Activated T-cell treated with anti-CD3 and anti-CD28 coated beads, Interleukin-2, amount 50 U/mL, for 4 hours (primary cell): ENCODE measurements around the gene MYPOP. TPM values are rescaled to one million over a fixed set of nuclear protein-coding genes. Genes with fewer than 3 reads are reported as not detected.
A peak's percentile ranks its signal among the peaks of the same experiment; 100 is the strongest.
"Not testable (repeated sequence)": the region's sequence is repeated elsewhere in the genome, so short reads cannot be mapped to it uniquely, and the experiment has no call there.

ENCODE experiments used
- ATAC-seq, 2 donors: fragments of 200-7000 bp; cut with Tn5 transposase; one replicate each; pipeline ENCODE4 v1.10.0; 2021
- DNase-seq: peaks from one replicate; pipeline ENCODE4 v3.0.0-alpha.2; 2020
- H3K27me3 Mint-ChIP-seq: one replicate; pipeline ENCODE4 v1.8.0; 2021; ENCODE audit warnings: low read depth, mixed read lengths
- H3K36me3 Mint-ChIP-seq: one replicate; pipeline ENCODE4 v1.8.0; 2022; ENCODE audit warnings: mixed read lengths; ENCODE audit not compliant: insufficient read depth
- H3K4me1 Mint-ChIP-seq: one replicate; pipeline ENCODE4 v1.8.0; 2021; ENCODE audit warnings: low read depth, mixed read lengths
- H3K4me3 Mint-ChIP-seq: one replicate; pipeline ENCODE4 v1.8.0; 2021; ENCODE audit warnings: mild to moderate bottlenecking, moderate library complexity, mixed read lengths
- H3K9me3 Mint-ChIP-seq: one replicate; pipeline ENCODE4 v1.8.0; 2021; ENCODE audit warnings: mixed read lengths
- total RNA-seq, 3 donors: library from RNA; stranded (reverse); gene quantifications; one replicate each; pipeline ENCODE4 v1.2.1, GENCODE V29; 2021

MYPOP gene
- total RNA-seq, 3 donors from 2014 or later, result 4.8 to 5.5 (median 5.1) TPM

DNA sequence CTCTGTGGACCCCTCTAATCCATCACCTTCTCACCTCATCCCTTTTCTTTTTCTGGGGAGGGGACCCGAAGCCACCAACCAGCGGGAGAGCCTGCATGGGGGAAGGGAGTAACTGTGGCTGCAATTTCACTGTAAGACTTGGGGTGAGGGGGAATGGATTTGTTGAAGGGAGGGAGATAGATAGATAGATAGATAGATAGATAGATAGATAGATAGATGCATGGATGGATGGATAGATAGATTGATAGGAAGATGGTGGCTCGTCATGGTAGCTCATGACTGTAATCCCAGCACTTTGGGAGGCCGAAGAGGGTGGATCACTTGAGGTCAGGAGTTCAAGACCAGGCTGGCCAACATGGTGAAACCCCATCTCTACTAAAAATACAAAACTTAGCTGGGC lies 35.2 kb downstream of the MYPOP start:
- H3K9me3 Mint-ChIP-seq, ATAC-seq, DNase-seq, H3K4me3 Mint-ChIP-seq, H3K36me3 Mint-ChIP-seq: not testable (repeated sequence)
- Mint-ChIP-seq H3K4me1 (peaks cover 15% of the 10 kb centered on the region), H3K27me3 (peaks cover 17% of the 10 kb centered on the region)

- Mint-ChIP-seq H3K4me3 (no peak overlapping the region), H3K4me1 (peaks cover 21% of the 10 kb centered on the region), H3K27me3 (peaks cover 17% of the 10 kb centered on the region), H3K9me3 (no peaks in the 10 kb centered on the region), H3K36me3 (no peaks in the 10 kb centered on the region)
- no peak for ATAC-seq
- no peak for DNase-seq
Measured at GRCh38 chr19:45866400-45867176, 35.8 kb downstream of the MYPOP start.

- ATAC-seq (no peak), DNase-seq (no peak)
- Mint-ChIP-seq H3K4me1 (peaks cover 24% of the 10 kb centered on the region), H3K36me3 (no peaks in the 10 kb centered on the region), H3K4me3 (no peak overlapping the region), H3K9me3 (no peaks in the 10 kb centered on the region), H3K27me3 (peaks cover 17% of the 10 kb centered on the region)
Measured at GRCh38 chr19:45865269-45865948, 37.0 kb downstream of the MYPOP start.

- H3K4me1 Mint-ChIP-seq, result peaks cover 25% of the 10 kb centered on the region
- DNase-seq (no peak), ATAC-seq (no peak)
- no peaks in the 10 kb centered on the region for H3K36me3 Mint-ChIP-seq
- H3K27me3 Mint-ChIP-seq, result peaks cover 17% of the 10 kb centered on the region
- H3K9me3 Mint-ChIP-seq, result no peaks in the 10 kb centered on the region
- H3K4me3 Mint-ChIP-seq, result peak overlapping the region; percentile 65
Measured at GRCh38 chr19:45864629-45865082, 37.8 kb downstream of the MYPOP start.

DNA sequence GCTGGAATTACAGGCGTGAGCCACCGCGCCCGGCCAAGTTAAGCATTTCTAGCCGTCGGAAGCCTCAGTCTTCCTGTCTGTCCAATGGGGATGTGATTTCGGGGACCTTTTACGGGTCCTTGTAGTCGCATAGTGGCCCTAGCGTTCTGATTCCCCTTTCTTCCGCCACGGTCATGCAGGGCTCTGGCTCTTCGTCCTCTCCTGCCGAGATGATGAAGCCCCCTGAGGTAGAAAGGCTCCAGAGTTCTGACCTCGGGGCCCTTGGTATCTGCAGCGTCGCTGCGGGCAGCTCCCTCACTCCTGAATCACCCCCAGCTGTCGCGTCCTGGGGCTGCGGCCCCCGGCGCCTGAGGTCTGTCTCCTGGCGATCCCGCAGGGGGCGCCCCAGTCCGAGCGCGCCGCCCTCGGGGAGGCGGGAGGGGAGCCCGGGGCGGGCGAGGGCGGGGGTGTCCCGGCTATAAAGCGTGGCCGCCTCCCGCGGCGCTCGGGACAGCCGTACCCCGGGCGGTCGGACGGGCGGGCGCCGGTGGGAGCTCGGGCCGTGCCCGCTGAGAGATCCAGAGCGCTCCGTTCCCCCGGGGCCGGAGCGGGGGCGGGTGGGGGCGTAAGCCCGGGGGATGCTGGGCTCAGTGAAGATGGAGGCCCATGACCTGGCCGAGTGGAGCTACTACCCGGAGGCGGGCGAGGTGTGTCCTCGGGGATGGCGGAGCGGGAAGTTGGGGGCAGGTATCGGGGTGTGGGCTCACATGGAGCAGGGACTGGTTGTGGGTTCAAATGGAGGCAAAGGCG lies 38.4 kb downstream of the MYPOP start, which contains the start of gene FOXA3:
Gene FOXA3 (plus strand): TSS at position 487 of the 789 bp plus-strand sequence. CDS start 131 bp downstream, at position 618.
- ATAC-seq (peak; percentile 29 to 31), DNase-seq (peak; percentile 47)
- Mint-ChIP-seq H3K4me1 (peaks cover 25% of the 10 kb centered on the region), H3K36me3 (peaks cover 2% of the 10 kb centered on the region), H3K9me3 (no peaks in the 10 kb centered on the region), H3K27me3 (peaks cover 17% of the 10 kb centered on the region), H3K4me3 (peak within 1 kb of the TSS; percentile 93)

GRCh38 chr19:45863335-45863839 lies 39.0 kb downstream of the MYPOP start:
- peaks cover 6% of the 10 kb centered on the region for H3K36me3 Mint-ChIP-seq
- H3K9me3 Mint-ChIP-seq, result no peaks in the 10 kb centered on the region
- DNase-seq, result no peak
- peaks cover 17% of the 10 kb centered on the region for H3K27me3 Mint-ChIP-seq
- ATAC-seq, result no peak
- peaks cover 25% of the 10 kb centered on the region for H3K4me1 Mint-ChIP-seq
- H3K4me3 Mint-ChIP-seq, result peak overlapping the region; percentile 93

DNA sequence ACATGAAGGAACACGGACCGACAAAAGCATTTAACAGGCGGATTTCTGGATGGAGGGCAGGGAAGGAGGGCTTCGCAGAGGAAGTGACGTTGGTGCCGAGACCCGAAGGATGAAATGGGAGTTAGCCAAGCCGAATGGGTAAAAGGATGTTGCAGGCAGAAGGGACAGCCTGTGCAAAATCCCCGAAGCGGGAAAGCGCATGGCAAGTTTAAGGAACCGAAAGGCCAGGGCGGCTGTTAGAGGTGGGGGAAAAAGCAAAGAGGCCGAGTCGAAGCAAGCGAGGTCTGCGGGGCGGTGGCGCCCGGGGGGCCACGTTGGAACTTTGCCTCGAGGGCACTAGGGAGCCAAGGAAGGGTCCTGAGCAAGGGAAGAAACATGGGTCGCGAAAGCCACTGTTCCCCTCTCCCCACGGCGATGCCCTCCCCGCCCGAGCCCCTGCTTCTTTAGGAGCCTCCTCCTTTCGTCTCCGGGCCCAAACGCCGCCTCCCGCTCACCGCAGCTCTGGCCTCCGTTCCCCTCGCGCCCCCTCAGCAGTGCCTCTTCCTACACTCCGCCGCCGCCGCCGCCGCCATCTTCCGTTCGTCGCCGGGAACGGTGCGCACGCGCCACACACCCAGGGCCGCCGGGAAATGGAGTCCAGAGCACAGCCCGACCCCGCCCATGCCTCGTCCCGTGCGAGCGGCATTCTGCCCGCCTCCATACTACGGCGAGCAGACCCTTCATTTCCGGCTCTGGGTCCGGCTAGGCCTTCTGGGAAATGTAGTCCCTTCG lies 39.7 kb downstream of the MYPOP start, which contains the start of gene SYMPK:
Gene SYMPK (minus strand): TSS at position 584 of the 771 bp plus-strand sequence. CDS start 8,652 bp downstream, outside the sequence.
- DNase-seq (peak; percentile 97), ATAC-seq (peak; percentile 94 to 96)
- peak within 1 kb of the TSS; percentile 93 for H3K4me3 Mint-ChIP-seq
- H3K4me1 Mint-ChIP-seq, result peaks cover 29% of the 10 kb centered on the region
- H3K9me3 Mint-ChIP-seq, result no peaks in the 10 kb centered on the region
- peaks cover 10% of the 10 kb centered on the region for H3K36me3 Mint-ChIP-seq
- peaks cover 17% of the 10 kb centered on the region for H3K27me3 Mint-ChIP-seq

DNA sequence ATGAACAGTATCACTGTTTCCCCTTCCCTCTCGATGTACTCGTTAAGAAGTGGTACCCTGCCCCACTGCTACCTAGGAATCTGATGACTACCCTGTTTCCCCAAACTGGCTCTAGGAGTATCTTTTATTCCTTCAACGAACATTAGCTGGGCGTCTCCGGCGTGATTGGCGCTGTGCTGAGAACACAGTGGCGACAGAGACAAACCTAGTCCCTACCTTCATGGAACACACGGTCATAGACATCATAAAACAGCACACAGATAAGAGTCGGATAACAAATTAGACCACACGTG lies 40.2 kb downstream of the MYPOP start:
- ATAC-seq, result no peak
- Mint-ChIP-seq H3K4me1 (peaks cover 29% of the 10 kb centered on the region), H3K9me3 (no peaks in the 10 kb centered on the region), H3K4me3 (peak overlapping the region; percentile 93), H3K27me3 (peaks cover 17% of the 10 kb centered on the region), H3K36me3 (peaks cover 10% of the 10 kb centered on the region)
- no peak for DNase-seq

- no peak for ATAC-seq
- Mint-ChIP-seq H3K4me1 (peaks cover 29% of the 10 kb centered on the region), H3K27me3 (peaks cover 14% of the 10 kb centered on the region), H3K36me3 (peaks cover 12% of the 10 kb centered on the region), H3K9me3 (no peaks in the 10 kb centered on the region), H3K4me3 (peak overlapping the region; percentile 93)
- DNase-seq, result no peak
Measured at GRCh38 chr19:45860359-45861259, 41.8 kb downstream of the MYPOP start.

DNA sequence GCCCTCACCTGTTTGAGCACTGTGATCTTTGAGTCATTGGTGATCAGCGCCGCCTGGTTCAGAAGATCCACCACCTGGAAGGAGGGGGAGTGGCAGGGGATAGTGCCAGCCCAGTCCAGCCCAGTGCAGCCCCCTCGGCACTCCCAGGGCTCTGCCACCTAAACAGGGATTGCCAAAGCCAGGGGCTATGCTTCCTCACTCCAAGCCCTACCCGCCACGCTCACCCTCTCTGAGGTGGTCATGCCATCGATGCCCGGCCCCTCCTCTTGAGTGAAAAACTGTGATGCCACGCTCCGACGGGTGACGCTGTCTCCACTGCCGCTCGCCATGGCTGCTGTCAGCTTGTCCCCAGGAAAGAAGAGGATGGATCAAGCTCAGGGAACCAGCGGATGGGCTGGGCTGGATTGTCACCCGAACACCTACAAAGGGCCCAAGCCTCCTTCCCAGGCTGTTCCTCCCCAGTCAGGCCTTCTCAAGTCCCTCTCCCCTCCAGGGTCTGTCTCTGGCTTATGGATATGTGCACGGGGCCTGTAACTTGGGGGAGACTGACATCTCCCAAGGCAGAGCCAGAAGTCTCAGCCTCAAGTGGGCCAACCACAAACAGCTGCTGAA lies 48.1 kb downstream of the MYPOP start:
- DNase-seq, result no peak
- no peaks in the 10 kb centered on the region for H3K27me3 Mint-ChIP-seq
- peaks cover 4% of the 10 kb centered on the region for H3K4me1 Mint-ChIP-seq
- no peak overlapping the region for H3K4me3 Mint-ChIP-seq
- H3K9me3 Mint-ChIP-seq, result no peaks in the 10 kb centered on the region
- no peak for ATAC-seq
- peaks cover 36% of the 10 kb centered on the region for H3K36me3 Mint-ChIP-seq

DNA sequence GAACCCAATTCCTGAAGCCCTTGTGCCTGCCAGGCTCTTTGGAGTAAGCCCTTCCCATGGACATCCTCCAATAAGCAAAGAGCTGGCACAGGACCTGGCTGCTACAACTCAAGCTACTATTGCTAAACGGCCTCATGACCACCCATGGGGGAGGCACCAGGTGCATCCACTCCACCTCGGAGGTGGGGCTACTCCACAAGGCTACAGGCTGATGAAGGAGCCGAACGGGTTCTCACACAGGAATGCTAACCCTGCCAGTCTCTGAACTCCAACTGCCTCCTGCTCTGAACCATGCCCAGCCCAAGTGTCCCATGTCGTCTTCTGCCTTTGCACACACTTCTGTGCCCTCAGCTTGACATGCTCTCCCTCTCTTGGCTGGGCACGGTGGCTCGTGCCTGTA lies 49.4 kb downstream of the MYPOP start:
- no peaks in the 10 kb centered on the region for H3K9me3 Mint-ChIP-seq
- H3K36me3 Mint-ChIP-seq, result peaks cover 33% of the 10 kb centered on the region
- no peak overlapping the region for H3K4me3 Mint-ChIP-seq
- ATAC-seq (no peak), DNase-seq (no peak)
- peaks cover under 1% of the 10 kb centered on the region for H3K4me1 Mint-ChIP-seq
- H3K27me3 Mint-ChIP-seq, result no peaks in the 10 kb centered on the region

DNA sequence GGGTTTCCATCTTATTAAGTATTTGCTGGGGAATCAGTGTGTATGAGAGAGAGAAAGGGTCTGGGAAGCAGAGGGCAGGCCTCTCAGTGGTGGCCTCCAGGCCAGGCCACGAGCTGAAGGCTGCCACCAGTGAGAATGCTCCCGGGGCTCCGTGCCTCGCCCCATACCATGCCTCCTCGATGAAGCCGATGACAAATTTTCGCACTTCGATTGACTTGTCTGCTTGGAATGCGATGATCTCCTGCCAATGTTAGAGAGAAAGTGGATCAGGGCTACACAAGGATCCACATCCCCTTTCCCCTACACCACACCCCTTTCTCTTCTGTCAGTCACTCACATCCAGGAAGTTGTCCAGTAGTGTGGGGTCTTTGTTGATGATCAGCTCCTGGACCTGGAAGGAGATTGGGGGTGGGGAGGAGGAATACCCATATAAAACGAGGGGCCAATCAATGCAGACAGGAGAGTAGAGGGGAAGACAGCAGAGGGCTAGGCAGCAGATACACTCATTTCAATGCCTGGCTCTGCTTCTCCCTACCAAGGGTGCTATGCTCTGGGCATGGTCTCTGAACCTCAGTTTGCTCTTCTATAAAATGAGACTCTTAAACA lies 50.2 kb downstream of the MYPOP start:
- Mint-ChIP-seq H3K9me3 (no peaks in the 10 kb centered on the region), H3K4me3 (no peak overlapping the region), H3K4me1 (no peaks in the 10 kb centered on the region), H3K27me3 (no peaks in the 10 kb centered on the region), H3K36me3 (peaks cover 33% of the 10 kb centered on the region)
- ATAC-seq, result no peak
- no peak for DNase-seq
